Jurkat, Clone E6-1 (cell line): ENCODE results near the gene CCNA2.

ENCODE experiments used
- DNase-seq: peaks from one replicate; pipeline ENCODE4 v3.0.0-alpha.2; 2011; ENCODE audit warnings: low read depth, low spot score
- H3K4me3 ChIP-seq: 2 replicates; pipeline ENCODE4 v1.5.1; 2011; ENCODE audit warnings: mild to moderate bottlenecking, low read length, control low read depth, moderate library complexity

The CCNA2 gene

DNA sequence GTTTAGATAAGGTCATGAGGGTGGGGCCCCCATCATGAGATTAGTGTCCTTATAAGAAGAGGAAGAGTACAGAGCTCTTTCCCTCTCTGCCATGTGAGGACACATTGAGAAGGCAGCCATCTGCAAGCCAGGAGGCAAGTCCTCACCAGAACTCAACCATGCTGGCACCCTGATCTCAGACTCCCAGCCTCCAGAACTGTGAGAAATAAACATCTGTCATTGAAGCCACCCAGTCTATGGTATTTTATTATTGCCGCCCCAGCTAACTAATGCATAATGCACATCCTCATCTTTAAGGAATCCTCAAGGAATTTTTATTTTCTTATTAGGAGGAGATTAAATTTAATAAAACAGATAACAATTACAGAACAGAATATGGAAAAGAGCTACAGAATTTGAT is 39.3 kb downstream of the CCNA2 start:
- H3K4me3 ChIP-seq = no peak overlapping the region

DNA sequence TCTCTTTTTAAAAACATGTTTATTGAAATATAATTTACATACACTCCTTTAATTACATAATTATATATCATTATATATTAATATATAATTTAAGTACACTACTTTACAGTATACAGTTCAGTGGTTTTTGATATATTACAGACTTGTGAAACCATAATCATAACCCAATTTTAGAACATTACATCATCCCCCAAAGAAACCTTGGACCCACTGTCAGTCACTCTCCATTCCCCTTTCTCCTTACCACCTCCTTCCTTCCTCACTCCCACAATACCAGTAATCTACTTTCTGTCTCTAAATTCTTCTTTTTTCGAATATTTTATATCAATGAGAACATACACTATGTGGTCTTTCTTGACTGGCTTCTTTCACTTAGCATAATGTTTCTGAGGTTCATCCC is 40.5 kb downstream of the CCNA2 start:
- DNase-seq = no peak
- H3K4me3 ChIP-seq = no peak overlapping the region

More for the DNA sequence above, 39.3 kb downstream of the CCNA2 start:
- DNase-seq = no peak

DNA sequence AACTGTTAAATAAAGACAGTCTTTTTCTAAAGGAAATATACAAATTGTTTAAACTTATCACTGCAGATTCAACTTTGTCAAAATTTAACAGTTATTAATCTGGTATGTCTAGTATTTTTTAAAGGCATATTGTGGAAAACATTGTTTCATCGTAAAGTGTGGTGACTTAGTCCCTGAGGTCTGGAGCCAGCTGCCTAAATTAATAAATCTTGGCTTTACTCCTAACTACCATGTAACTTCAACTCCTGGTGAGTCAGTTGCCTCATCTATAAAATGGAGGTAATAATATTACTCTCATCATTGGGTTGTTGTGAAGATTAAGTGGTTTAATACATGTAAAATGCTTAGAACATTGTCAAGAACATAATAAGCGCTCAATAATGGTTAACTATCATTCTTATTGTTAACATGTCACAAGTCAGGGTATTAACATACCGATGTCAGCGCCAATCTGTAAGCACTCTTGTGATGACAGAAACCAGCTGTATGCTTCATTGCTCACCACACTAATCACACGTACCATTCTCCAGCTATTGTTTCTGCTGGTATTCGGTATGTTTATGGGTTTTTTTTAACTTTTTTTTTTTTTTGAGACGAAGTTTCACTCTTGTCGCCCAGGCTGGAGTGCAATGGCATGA is 44.6 kb downstream of the CCNA2 start:
- no peak for DNase-seq

DNA sequence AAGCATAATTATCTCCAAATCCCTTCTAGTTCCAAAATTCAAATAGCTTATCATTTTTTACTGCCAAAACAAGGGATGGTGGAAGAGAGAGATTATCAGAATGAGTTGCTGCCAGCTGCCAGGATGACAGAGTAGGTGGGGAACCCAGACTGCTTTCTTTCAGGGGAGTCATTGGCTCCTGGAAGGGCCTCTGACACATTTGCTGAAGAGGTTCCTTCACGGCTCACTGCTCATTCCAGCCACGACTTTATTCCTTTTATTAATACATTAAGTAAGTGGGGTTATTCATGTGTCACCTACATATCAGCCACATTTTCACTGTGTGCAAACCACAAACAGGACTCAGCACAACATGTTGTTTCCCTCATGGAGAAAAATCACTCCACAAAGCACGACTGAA is 46.1 kb downstream of the CCNA2 start:
- DNase-seq = no peak
- H3K4me3 ChIP-seq = no peak overlapping the region

More for the DNA sequence above, 44.6 kb downstream of the CCNA2 start:
- no peak overlapping the region for H3K4me3 ChIP-seq

DNA sequence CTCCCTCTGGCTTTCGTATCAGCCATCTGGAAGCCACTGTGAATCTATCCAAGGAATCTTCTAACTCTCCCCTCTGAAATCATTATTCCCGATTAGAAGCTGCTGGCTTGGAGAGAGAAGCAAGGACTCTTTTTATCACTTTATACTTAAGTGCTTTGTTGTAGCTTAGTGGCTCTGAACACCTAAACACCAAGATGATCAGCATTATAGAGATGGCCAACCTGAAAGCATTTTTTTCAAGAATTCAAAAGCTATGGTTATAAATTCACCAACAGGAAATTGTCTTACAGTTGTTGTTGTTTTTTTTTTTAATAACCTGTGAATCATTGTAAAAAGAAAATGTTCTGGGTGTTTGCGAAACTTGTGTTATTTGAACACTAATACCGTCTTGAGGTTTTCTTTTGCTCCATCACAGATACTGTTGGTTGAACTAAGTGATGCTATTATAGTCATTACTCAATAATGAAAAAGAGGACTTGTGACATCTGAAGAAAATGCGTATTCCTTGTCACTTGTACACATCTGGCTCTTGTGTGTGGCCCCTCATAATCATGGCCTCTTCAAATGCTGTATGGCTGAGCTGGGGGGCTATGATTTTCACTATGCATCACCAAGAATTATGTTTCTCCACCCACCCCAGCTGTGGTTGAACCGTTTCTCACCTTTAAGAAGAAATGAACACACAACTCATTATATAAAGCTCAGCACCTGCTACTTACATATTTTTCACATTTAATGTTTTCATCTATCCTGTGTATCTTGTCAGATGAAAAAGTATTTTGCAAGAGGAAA is 46.9 kb downstream of the CCNA2 start:
- no peak for DNase-seq
- H3K4me3 ChIP-seq = no peak overlapping the region

DNA sequence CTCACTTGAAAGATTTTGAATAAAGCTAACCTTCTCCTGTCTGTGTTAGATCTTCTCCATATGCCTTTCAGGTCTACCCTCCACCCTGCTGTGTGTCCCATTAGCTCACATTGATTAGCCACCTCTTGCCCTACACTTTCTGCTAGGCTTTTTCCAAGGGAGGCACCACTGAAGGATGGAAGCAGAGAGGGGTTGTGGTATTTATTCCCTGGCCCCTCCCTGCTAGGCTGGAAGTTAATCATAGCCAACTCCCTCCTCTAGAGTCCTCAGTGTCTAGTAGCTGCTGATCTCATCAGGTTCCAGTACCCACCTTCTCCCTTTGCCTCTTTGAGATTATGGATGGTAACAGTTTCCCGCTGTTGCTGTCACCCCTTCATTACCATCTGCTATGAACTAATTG is 49.8 kb downstream of the CCNA2 start:
- H3K4me3 ChIP-seq = no peak overlapping the region
- DNase-seq = no peak

DNA sequence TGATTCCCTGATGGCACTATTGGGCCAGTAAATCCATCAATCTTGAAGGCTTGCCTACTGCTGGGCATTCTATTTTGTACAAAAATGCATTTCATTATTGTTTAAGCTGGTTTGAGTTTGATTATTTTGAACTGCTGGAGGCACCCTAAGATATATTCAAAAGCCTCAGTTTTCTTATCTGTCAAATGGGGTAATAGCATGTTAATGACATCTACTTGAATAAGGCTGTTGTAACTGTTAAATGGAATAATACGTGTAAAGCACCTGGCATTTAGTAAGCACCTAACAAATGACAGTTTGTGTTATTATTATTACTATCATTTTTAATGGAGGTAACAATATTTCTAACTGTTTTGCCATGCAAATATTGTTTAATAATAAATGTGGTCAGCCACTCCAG is 51.8 kb downstream of the CCNA2 start:
- no peak overlapping the region for H3K4me3 ChIP-seq
- DNase-seq = no peak

DNA sequence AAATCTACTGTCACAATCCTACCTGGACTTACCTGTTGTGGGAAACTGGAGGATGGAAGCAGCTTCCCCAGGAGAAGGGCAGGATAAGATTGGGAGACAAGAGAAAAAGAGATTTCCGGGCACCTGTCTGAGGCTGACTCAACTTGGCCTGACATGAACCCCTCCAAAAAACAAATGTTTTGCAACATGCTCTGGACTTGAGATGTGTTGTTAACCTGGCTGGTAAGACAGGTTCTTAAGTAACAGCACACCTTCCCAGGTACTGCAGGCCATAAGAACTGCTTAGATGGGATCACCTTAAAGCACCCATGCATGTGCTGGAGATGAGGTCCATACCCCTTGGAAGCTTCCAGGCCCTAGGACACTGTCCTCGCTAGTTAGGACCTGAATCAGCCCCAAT is 54.3 kb downstream of the CCNA2 start:
- no peak for DNase-seq
- H3K4me3 ChIP-seq = no peak overlapping the region

DNA sequence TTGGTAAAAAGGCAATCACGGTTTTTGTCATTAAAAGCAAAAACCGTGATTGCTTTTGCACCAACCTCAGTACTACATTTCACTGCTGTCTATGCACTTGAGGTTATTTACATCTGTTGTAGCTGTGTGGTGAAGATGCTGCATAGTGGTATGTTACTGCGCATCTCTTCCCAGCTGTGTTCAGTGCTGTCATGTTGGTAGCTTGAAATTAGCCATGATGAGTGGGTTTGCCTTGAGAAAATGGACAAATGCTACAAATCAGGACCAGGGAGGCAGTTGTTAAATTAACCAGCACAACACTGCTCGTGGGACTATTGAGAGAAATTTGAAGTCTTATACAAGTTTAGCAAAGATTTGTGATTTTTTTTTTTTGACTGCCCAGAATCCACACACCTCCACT is 56.5 kb downstream of the CCNA2 start:
- no peak for DNase-seq
- no peak overlapping the region for H3K4me3 ChIP-seq
